Stimulated activated memory B cell treated with anti-CD40 and anti-IgM and Interleukin-4, amounts not matched to agents 10 μg/mL and 1 μg/mL and 100 μg/mL, for 72 hours (primary cell): Measurements from ENCODE around the gene ITSN1.
"Not testable (repeated sequence)": the region's sequence is repeated elsewhere in the genome, so short reads cannot be mapped to it uniquely, and the experiment has no call there.

Experiments
- ATAC-seq: fragments of 150-1000 bp; cut with Tn5 transposase; 2 replicates; pipeline ENCODE4 v1.10.0; 2021
- H3K27ac Mint-ChIP-seq: one replicate; pipeline ENCODE4 v1.8.0; 2022; ENCODE audit warnings: mild to moderate bottlenecking, mixed read lengths
- H3K27me3 Mint-ChIP-seq: one replicate; pipeline ENCODE4 v1.8.0; 2022; ENCODE audit warnings: mixed read lengths
- H3K36me3 Mint-ChIP-seq: one replicate; pipeline ENCODE4 v1.8.0; 2022; ENCODE audit warnings: mixed read lengths
- H3K4me1 Mint-ChIP-seq: one replicate; pipeline ENCODE4 v1.8.0; 2022; ENCODE audit warnings: mixed read lengths
- H3K4me3 Mint-ChIP-seq: one replicate; pipeline ENCODE4 v1.8.0; 2022; ENCODE audit warnings: mild to moderate bottlenecking, moderate library complexity, mixed read lengths
- H3K9me3 Mint-ChIP-seq: one replicate; pipeline ENCODE4 v1.8.0; 2022; ENCODE audit warnings: mixed read lengths

ITSN1 gene

GRCh38 chr21:33848249-33848953 is 206.1 kb downstream of the ITSN1 start:
- H3K36me3 Mint-ChIP-seq, result no peaks in the 10 kb centered on the region
- H3K27me3 Mint-ChIP-seq, result peaks cover 37% of the 10 kb centered on the region
- peak overlapping the region; percentile 30 for H3K27ac Mint-ChIP-seq
- peaks cover 12% of the 10 kb centered on the region for H3K4me1 Mint-ChIP-seq
- ATAC-seq, result peak; percentile 68
- H3K9me3 Mint-ChIP-seq, result peaks cover 8% of the 10 kb centered on the region
- H3K4me3 Mint-ChIP-seq, result peak overlapping the region; percentile 36

- Mint-ChIP-seq H3K27me3 (peaks cover 39% of the 10 kb centered on the region), H3K27ac (no peak overlapping the region)
- no peak for ATAC-seq
Measured at GRCh38 chr21:33849834-33850233, 207.5 kb downstream of the ITSN1 start.

DNA sequence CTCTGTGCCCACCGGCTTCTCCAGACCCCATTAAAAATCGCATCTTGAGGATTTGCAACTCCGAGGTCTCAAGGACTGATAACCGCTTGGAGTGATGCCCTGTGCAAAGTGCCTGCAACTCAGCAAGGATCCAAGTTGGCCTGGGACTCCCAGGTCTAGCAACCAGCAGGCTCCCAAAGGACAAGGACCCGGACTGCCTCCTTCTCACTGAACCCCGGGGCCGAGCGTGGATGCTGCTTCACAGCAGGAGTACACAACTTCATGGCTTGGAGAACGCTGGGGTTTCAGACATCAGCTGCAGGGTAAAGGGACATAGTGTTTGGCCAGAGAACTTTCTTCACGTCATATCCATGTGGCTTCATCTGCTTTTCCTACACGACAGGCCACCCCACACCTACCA is 208.1 kb downstream of the ITSN1 start:
- Mint-ChIP-seq H3K36me3 (no peaks in the 10 kb centered on the region), H3K4me3 (no peak overlapping the region), H3K27ac (no peak overlapping the region), H3K27me3 (peaks cover 34% of the 10 kb centered on the region), H3K9me3 (peaks cover 8% of the 10 kb centered on the region), H3K4me1 (peaks cover 12% of the 10 kb centered on the region)
- ATAC-seq, result no peak

More at GRCh38 chr21:33849834-33850233, 207.5 kb downstream of the ITSN1 start:
- Mint-ChIP-seq H3K4me3 (no peak overlapping the region), H3K36me3 (no peaks in the 10 kb centered on the region), H3K4me1 (peaks cover 12% of the 10 kb centered on the region), H3K9me3 (peaks cover 8% of the 10 kb centered on the region)

- no peak overlapping the region for H3K27ac Mint-ChIP-seq
- H3K27me3 Mint-ChIP-seq, result peaks cover 28% of the 10 kb centered on the region
- no peak overlapping the region for H3K4me3 Mint-ChIP-seq
- no peaks in the 10 kb centered on the region for H3K36me3 Mint-ChIP-seq
- peaks cover 6% of the 10 kb centered on the region for H3K9me3 Mint-ChIP-seq
- H3K4me1 Mint-ChIP-seq, result peaks cover 12% of the 10 kb centered on the region
- ATAC-seq, result no peak
Measured at GRCh38 chr21:33850985-33851384, 208.7 kb downstream of the ITSN1 start.

DNA sequence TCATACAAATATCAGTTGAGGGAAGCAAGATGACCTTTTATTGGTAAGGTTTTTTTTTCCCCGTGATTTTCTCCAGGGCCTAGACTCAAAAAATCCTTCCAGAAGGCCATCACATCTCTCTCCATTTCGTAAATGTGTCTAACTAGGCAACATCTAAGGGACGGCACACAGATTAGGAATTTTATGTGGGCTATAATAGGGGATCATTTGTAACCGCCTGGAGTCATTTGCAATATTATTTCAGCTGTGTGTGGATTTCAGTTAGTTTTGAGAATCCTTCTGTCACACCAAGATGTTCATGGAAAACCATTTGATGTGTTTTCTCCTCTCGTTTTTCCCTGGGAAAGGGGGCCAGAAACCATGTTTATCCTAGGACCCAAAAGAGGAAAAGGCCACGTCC is 210.2 kb downstream of the ITSN1 start:
- no peak for ATAC-seq
- H3K36me3 Mint-ChIP-seq, result no peaks in the 10 kb centered on the region
- H3K4me1 Mint-ChIP-seq, result peaks cover 12% of the 10 kb centered on the region
- H3K27me3 Mint-ChIP-seq, result peaks cover 22% of the 10 kb centered on the region
- H3K27ac Mint-ChIP-seq, result no peak overlapping the region
- H3K4me3 Mint-ChIP-seq, result no peak overlapping the region
- H3K9me3 Mint-ChIP-seq, result no peaks in the 10 kb centered on the region

DNA sequence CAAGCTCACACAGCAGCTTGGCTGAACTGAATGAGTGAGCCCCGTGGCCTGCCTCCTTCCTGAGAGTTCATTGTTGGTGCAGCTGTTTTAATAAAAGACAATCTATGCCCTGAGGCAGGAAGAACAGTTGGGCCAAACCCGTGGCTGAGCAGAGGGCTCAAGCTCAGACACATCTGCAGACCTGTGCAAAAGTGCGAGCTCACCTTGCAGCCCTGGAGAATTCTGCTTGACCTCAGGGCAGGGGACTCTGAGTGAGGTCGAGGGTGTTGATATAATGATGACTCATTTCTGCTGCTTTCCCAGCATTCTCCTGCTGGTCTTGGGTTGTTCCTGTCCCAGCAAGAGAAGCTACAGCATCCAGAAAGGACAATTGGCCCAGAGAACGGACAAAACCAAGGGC is 212.3 kb downstream of the ITSN1 start:
- ATAC-seq, result no peak
- H3K27me3 Mint-ChIP-seq, result peaks cover 25% of the 10 kb centered on the region
- H3K9me3 Mint-ChIP-seq, result no peaks in the 10 kb centered on the region
- no peaks in the 10 kb centered on the region for H3K36me3 Mint-ChIP-seq
- H3K4me3 Mint-ChIP-seq, result no peak overlapping the region
- H3K27ac Mint-ChIP-seq, result no peak overlapping the region
- no peaks in the 10 kb centered on the region for H3K4me1 Mint-ChIP-seq

GRCh38 chr21:33855190-33855589 is 212.9 kb downstream of the ITSN1 start:
- H3K27ac Mint-ChIP-seq, result no peak overlapping the region
- H3K9me3 Mint-ChIP-seq, result no peaks in the 10 kb centered on the region
- H3K36me3 Mint-ChIP-seq, result no peaks in the 10 kb centered on the region
- H3K27me3 Mint-ChIP-seq, result peaks cover 27% of the 10 kb centered on the region
- ATAC-seq, result no peak
- no peak overlapping the region for H3K4me3 Mint-ChIP-seq
- no peaks in the 10 kb centered on the region for H3K4me1 Mint-ChIP-seq

GRCh38 chr21:33856893-33857527 is 214.7 kb downstream of the ITSN1 start:
- ATAC-seq, result no peak
- no peaks in the 10 kb centered on the region for H3K9me3 Mint-ChIP-seq
- H3K4me3 Mint-ChIP-seq, result no peak overlapping the region
- no peaks in the 10 kb centered on the region for H3K36me3 Mint-ChIP-seq
- no peaks in the 10 kb centered on the region for H3K4me1 Mint-ChIP-seq
- H3K27ac Mint-ChIP-seq, result no peak overlapping the region
- H3K27me3 Mint-ChIP-seq, result peaks cover 29% of the 10 kb centered on the region

- Mint-ChIP-seq H3K9me3 (no peaks in the 10 kb centered on the region), H3K4me1 (no peaks in the 10 kb centered on the region), H3K4me3 (no peak overlapping the region), H3K27ac (no peak overlapping the region), H3K27me3 (peaks cover 34% of the 10 kb centered on the region), H3K36me3 (no peaks in the 10 kb centered on the region)
- ATAC-seq, result no peak
Measured at GRCh38 chr21:33857846-33858666, 215.8 kb downstream of the ITSN1 start.

- no peaks in the 10 kb centered on the region for H3K9me3 Mint-ChIP-seq
- no peaks in the 10 kb centered on the region for H3K4me1 Mint-ChIP-seq
- no peaks in the 10 kb centered on the region for H3K36me3 Mint-ChIP-seq
- peaks cover 27% of the 10 kb centered on the region for H3K27me3 Mint-ChIP-seq
- no peak overlapping the region for H3K27ac Mint-ChIP-seq
- ATAC-seq, result no peak
- H3K4me3 Mint-ChIP-seq, result no peak overlapping the region
Measured at GRCh38 chr21:33858667-33859372, 216.5 kb downstream of the ITSN1 start.

DNA sequence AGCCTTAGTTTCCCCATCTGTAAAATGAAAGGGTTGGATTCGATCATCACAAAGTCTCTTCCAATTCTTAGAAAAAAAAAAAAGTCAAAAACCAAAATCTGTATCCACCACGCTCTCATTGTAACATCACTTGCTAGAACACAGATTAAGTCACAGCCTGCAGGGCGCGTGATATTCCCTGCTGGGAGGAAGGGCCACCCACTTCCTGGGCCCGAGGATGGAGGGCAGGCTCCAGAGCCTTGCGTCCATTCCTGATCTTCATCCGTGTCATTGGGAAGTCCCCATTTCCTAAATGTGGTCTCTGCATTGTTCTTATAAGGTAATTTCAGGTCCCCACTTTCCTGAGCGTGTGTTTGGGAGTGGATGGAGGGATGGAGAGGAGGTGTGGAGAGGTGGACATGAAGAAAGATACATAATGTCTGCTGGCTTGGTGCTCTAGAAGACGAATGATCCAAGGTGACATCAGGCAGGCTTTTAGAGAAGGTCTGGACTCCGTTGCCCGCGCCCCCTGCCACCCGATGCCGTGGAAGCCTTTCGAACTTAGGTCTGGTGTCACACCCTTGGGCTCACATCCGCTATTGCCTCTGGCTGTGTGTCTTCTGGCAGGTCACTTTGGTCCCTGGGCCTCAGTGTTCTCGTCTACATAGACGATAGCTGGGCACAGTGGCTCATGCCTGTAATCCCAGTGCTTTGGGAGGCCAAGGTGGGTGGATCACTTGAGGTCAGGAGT is 217.2 kb downstream of the ITSN1 start:
- Mint-ChIP-seq H3K4me1 (no peaks in the 10 kb centered on the region), H3K9me3 (no peaks in the 10 kb centered on the region), H3K4me3 (no peak overlapping the region), H3K27ac (no peak overlapping the region), H3K27me3 (peaks cover 26% of the 10 kb centered on the region), H3K36me3 (no peaks in the 10 kb centered on the region)
- no peak for ATAC-seq

DNA sequence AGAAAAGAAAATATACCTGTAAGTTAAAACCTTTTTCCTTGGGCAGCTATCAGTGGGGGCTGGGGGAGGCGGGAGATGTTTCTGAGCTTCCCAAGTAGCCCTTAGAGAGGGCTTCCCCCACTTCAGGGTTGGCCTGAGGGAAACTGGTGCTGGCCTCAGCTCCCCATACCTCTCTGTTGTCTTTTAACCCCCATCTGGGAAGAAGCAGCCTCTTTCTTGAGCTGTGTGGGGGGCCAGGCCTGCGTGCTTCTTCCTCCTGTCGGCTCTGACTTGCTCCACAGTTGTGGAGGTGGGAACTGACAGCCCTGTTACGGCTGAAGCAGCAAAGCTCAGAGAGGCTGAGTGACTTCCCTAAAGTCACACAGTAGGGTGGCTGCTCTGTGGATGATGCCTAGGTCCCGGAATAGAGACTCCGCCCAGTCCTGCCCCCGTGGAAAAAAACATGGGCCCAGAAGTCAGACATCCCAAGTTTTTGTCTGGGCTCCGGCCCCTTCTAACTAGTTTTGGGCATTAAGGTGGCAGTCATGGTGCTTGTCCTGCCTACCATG is 218.1 kb downstream of the ITSN1 start:
- no peak for ATAC-seq
- H3K27me3 Mint-ChIP-seq, result peaks cover 35% of the 10 kb centered on the region
- H3K27ac Mint-ChIP-seq, result no peak overlapping the region
- no peak overlapping the region for H3K4me3 Mint-ChIP-seq
- H3K9me3 Mint-ChIP-seq, result no peaks in the 10 kb centered on the region
- H3K4me1 Mint-ChIP-seq, result no peaks in the 10 kb centered on the region
- H3K36me3 Mint-ChIP-seq, result no peaks in the 10 kb centered on the region

DNA sequence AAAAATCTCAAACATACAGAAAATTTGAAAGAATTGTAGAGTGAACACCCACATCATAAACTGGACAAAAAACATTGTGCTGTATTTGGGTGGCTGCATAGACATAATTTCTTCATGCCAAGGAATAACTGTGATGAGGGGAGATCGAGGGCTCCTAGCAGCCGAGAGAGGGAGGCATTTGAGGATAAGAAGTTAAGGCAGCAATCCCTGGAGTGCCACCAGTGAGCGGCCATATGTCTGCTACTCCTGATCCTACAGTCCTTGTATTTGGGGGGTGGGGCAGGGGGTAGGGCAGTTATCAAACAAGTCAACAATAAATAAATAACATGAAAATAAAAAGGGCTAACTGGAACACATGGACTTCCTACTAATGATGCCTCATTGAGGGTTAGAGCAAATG is 218.8 kb downstream of the ITSN1 start:
- Mint-ChIP-seq H3K4me1 (no peaks in the 10 kb centered on the region), H3K36me3 (no peaks in the 10 kb centered on the region), H3K27ac (no peak overlapping the region), H3K9me3 (no peaks in the 10 kb centered on the region), H3K27me3 (peaks cover 42% of the 10 kb centered on the region), H3K4me3 (no peak overlapping the region)
- ATAC-seq, result no peak

DNA sequence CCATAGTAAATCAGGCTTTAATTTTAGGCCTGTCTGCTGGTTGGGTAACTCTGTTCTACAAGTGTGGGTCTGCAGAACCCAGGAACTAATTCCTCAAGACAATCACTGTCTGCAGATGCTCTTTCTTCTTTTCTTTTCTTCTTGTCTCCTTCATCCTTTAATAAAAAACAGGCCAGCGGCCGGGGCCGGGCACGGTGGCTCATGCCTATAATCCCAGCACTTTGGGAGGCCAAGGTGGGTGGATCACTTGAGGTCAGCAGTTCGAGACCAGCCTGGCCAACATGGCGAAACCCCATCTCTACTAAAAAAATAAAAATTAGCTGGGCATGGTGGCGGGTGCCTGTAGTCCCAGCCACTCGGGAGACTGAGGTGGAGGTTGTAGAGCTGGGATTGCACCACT is 220.9 kb downstream of the ITSN1 start:
- H3K27me3 Mint-ChIP-seq, result peaks cover 42% of the 10 kb centered on the region
- H3K9me3 Mint-ChIP-seq, H3K36me3 Mint-ChIP-seq, H3K4me1 Mint-ChIP-seq, H3K27ac Mint-ChIP-seq, H3K4me3 Mint-ChIP-seq, ATAC-seq: not testable (repeated sequence)
